Erythroblast (primary cell): Measurements from ENCODE around the gene DNTTIP2.

Experiments
- GATA1 ChIP-seq: IDR thresholded peaks from 2 replicates; pipeline ENCODE4 v1.6.1; 2011; ENCODE audit warnings: low read depth, mild to moderate bottlenecking, control low read depth, low read length, moderate library complexity
- POLR2A ChIP-seq: IDR thresholded peaks from 2 replicates; pipeline ENCODE4 v1.6.1; 2011; ENCODE audit warnings: mild to moderate bottlenecking, low read length

DNA sequence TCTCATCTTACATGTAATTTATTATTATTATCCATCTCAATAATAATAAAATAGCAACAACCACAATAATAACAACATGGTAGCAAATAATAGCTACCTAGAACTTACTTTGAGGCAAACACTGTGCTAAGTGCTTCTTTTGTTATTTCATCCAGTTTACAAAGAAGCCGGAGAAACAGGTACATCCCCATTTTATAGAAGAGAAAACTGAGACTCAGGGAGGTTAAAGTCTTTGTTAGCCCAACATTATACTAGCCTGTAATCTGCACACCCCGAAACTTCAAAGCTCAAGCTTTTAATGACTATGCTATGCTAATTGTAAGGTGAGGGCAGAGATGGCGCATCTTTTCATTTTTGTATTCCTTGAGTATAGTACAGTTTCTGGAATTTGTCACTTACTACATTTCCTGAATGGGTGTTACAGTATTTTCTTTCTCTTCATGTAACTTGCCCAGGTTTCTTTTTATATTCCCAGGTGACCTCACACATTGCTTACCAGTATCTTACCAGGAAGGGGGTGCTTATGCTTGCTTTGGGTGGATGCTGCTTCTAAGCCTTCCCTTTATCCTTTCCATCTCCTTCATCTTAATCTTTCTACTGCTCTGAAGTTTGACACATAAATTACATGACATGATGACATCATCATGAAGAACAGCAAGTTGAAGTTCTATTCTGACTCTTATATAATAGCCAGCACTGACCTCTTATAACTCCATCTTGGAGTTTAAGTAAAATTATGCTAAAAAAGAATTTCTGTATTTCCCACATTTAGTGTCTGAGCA is 21.9 kb upstream of the DNTTIP2 start:
- TF ChIP-seq POLR2A: no peak
- TF ChIP-seq GATA1: no peak
